GM12874 (cell line): ENCODE data around the gene TCTN2.

ENCODE experiments used
- CTCF ChIP-seq: IDR thresholded peaks from 2 replicates; pipeline ENCODE4 v1.5.1; 2011; ENCODE audit warnings: low read depth, mild to moderate bottlenecking, control low read depth, low read length, moderate library complexity; ENCODE audit not compliant: insufficient read depth

The TCTN2 gene

DNA sequence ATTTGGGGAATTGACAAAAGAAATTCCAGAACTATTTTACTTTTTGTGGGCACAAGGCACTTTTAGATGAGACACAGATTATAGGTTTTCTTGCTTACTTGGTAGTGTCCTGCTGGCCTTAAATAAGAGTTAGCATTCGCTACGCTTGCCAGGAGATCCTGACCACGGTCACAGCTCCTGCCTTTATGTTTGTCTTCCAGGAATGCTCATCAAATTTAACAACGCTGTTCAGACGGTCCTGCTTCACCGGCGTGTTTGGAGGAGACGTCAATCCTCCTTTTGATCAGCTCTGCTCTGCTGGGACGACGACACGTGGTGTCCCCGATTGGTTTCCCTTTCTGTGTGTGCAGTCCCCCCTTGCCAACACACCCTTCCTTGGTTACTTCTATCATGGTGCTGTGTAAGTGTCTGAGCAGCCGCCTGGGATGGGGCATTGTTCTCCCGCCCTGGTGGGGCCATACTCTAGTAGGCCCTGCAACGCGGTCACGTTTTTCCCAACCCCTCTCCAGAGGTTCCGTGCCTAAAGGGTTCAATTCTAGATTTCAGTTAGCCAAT is 15.8 kb downstream of the TCTN2 start:
- no peak for TF ChIP-seq CTCF

- no peak for TF ChIP-seq CTCF
These were observed 19.4 kb downstream of the TCTN2 start for GRCh38 chr12:123690191-123690840.

- no peak for TF ChIP-seq CTCF
These were observed 25.3 kb downstream of the TCTN2 start for GRCh38 chr12:123696207-123696606.

GRCh38 chr12:123696646-123697045 is 25.7 kb downstream of the TCTN2 start:
- TF ChIP-seq CTCF: no peak

- TF ChIP-seq CTCF: no peak
These were observed 35.0 kb downstream of the TCTN2 start for GRCh38 chr12:123705935-123706334.

DNA sequence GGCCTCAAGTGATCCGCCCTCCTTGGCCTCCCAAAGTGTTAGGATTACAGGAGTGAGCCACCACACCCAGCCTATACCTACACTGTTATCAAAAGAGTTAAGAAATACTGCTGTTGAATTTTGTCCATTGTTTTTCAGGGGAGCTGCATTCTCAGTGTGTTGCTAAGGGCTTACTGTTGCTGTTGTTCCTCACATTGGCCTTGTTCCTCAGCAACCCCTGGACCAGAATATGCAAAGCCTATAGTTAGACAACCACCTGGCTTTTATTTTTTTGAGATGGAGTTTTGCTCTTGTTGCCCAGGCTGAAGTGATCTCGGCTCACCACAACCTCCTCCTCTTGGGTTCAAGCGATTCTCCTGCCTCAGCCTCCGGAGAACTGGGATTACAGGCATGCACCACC is 36.6 kb downstream of the TCTN2 start:
- TF ChIP-seq CTCF: no peak

DNA sequence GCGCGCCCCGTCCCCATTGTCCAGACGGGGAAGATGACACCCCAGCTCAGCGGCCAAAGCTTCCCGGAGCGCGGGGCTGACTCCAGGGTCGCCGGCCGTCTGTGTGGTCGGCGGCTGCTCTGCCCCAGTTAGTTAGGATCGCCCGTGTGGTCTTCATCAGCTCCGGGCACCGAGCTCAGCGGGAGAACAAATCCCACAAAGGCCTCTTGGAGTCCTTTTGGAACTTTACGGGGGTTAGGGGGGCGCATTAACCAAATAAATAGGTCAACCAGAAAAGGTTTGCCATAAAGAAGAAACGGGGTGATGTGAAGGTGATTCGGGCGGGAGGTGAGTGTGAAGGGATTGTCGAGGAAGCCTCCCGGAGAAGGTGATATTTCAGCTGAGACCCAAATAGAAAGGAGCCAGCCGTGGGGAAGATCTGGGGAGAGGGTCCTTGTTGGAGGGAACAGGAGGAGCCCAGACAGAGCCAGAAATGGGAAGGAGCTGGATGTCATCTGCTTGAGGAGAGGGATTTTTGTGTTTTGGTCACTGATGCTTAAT is 41.9 kb downstream of the TCTN2 start:
- TF ChIP-seq CTCF: no peak
